HEK293T (cell line): ENCODE results near the gene TMCO4.
"Not testable (repeated sequence)": the region's sequence is repeated elsewhere in the genome, so short reads cannot be mapped to it uniquely, and the experiment has no call there.

Source experiments
- CTCF ChIA-PET: fragments of 350-600 bp; formaldehyde crosslinking; extraction: SDS; loops from one replicate; lab custom pipeline; 2021; ENCODE audit warnings: antibody characterized with exemption, inconsistent platforms; lab: Yijun Ruan, JAX
- POLR2A ChIA-PET: fragments of 350-600 bp; formaldehyde crosslinking; extraction: SDS; loops from one replicate; lab custom pipeline; 2020; ENCODE audit warnings: antibody characterized with exemption, inconsistent platforms; lab: Yijun Ruan, JAX
- DNase-seq: peaks from one replicate; pipeline ENCODE4 v3.0.0; 2012; ENCODE audit warnings: mixed read lengths; ENCODE audit errors: extremely low spot score
- ARNT ChIP-seq: fragments of 450-650 bp; IDR thresholded peaks from 2 replicates; pipeline ENCODE4 v1.6.1; 2017; ENCODE audit warnings: mild to moderate bottlenecking
- BHLHE40 ChIP-seq: fragments of 450-650 bp; IDR thresholded peaks from 2 replicates; pipeline ENCODE4 v1.6.1; 2016; ENCODE audit warnings: mild to moderate bottlenecking, moderate library complexity, borderline replicate concordance
- CTBP1 ChIP-seq: fragments of 450-650 bp; IDR thresholded peaks from 2 replicates; pipeline ENCODE4 v1.6.1; 2016; ENCODE audit warnings: borderline replicate concordance
- ELF4 ChIP-seq: fragments of 450-650 bp; IDR thresholded peaks from 2 replicates; pipeline ENCODE4 v1.6.1; 2017; ENCODE audit warnings: antibody characterized with exemption
- FOXA1 ChIP-seq: fragments of 450-650 bp; IDR thresholded peaks from 2 replicates; pipeline ENCODE4 v1.6.1; 2016; ENCODE audit warnings: mild to moderate bottlenecking
- FOXK2 ChIP-seq: fragments of 450-650 bp; IDR thresholded peaks from 2 replicates; pipeline ENCODE4 v1.6.1; 2016; ENCODE audit warnings: mild to moderate bottlenecking
- FOXM1 ChIP-seq: fragments of 450-650 bp; IDR thresholded peaks from 2 replicates; pipeline ENCODE4 v1.6.1; 2017; ENCODE audit warnings: mild to moderate bottlenecking, borderline replicate concordance
- HDGF ChIP-seq: fragments of 450-650 bp; IDR thresholded peaks from 2 replicates; pipeline ENCODE4 v1.6.1; 2017; ENCODE audit warnings: antibody characterized with exemption, borderline replicate concordance
- L3MBTL2 ChIP-seq: fragments of 450-650 bp; conservative IDR thresholded peaks from 2 replicates; pipeline ENCODE4 v1.6.1; 2016; ENCODE audit warnings: mild to moderate bottlenecking
- LEF1 ChIP-seq: fragments of 450-650 bp; IDR thresholded peaks from 2 replicates; pipeline ENCODE4 v1.6.1; 2017; ENCODE audit warnings: mild to moderate bottlenecking, borderline replicate concordance
- NFRKB ChIP-seq: fragments of 450-650 bp; IDR thresholded peaks from 2 replicates; pipeline ENCODE4 v1.6.1; 2016; ENCODE audit warnings: mild to moderate bottlenecking, moderate library complexity
- SP1 ChIP-seq: fragments of 450-650 bp; IDR thresholded peaks from 2 replicates; pipeline ENCODE4 v1.6.1; 2017
- SUZ12 ChIP-seq: fragments of 450-650 bp; IDR thresholded peaks from 2 replicates; pipeline ENCODE4 v1.6.1; 2016; ENCODE audit warnings: mild to moderate bottlenecking
- TARDBP ChIP-seq: fragments of 450-650 bp; IDR thresholded peaks from 2 replicates; pipeline ENCODE4 v1.6.1; 2016
- ZNF384 ChIP-seq: fragments of 450-650 bp; IDR thresholded peaks from 2 replicates; pipeline ENCODE4 v1.6.1; 2016
- TF ChIP-seq, protein P1 (sequence below): fragments of 450-650 bp; IDR thresholded peaks from 2 replicates; pipeline ENCODE4 v1.6.1; 2016

TMCO4 gene

DNA sequence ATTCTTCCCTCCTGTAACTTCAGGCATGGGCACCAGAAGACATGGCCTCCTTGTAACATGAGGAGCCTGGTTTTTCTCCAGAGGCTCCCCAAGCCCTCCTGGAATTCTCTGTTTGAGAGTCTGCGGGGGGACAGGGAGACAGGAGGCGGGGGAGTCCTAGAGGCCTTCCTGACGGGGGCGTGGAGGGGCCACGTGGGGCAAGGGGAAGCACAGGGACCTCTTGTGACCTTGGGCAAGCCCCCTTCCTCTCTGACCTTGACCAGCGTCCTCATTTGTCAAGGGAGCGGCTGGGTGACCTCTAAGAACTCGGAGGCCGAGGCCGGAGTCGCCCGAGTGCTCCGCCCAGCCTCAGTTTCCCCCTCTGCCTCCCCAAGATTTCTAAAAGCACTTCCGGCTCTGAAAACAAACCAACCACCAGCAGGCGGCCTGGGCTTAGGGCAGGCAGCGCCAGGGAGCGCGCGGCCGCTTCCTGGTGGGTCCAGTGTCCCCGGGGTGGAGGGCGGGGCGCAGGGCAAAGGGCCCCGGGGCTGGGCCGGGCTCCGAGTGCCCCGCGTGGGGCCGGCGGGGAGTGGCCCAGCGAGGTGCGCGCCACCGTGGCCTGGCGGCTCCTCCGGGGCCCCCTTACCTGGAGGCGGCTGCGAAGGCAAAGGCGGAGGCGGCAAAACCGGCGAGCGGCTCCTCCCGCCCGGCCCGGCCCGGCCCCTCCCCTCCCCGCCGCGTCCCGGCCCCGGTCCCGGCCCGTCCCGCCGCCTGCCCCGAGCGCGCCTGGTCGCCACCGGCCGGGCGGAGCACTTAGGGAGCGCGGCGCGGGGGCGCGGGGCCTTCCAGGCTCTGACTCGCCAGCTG, at the start of gene TMCO4:
Gene TMCO4, minus strand, starts transcription at position 687 of the 846 bp plus-strand sequence. CDS start 19,158 bp downstream, outside the sequence.
- TF ChIP-seq SUZ12 (no peak), NFRKB (no peak), FOXM1 (no peak), LEF1 (no peak), HDGF (no peak), ELF4 (no peak), BHLHE40 (no peak), FOXK2 (no peak), CTBP1 (no peak), ZNF384 (no peak), SP1 (no peak), FOXA1 (no peak), ARNT (no peak), L3MBTL2 (no peak), TARDBP (no peak)
- TF ChIP-seq, protein P1, sequence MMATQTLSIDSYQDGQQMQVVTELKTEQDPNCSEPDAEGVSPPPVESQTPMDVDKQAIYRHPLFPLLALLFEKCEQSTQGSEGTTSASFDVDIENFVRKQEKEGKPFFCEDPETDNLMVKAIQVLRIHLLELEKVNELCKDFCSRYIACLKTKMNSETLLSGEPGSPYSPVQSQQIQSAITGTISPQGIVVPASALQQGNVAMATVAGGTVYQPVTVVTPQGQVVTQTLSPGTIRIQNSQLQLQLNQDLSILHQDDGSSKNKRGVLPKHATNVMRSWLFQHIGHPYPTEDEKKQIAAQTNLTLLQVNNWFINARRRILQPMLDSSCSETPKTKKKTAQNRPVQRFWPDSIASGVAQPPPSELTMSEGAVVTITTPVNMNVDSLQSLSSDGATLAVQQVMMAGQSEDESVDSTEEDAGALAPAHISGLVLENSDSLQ, result no peak
- DNase-seq, result peak; percentile 58
- POLR2A ChIA-PET, result no interaction called here
- CTCF ChIA-PET, result no interaction called here

DNA sequence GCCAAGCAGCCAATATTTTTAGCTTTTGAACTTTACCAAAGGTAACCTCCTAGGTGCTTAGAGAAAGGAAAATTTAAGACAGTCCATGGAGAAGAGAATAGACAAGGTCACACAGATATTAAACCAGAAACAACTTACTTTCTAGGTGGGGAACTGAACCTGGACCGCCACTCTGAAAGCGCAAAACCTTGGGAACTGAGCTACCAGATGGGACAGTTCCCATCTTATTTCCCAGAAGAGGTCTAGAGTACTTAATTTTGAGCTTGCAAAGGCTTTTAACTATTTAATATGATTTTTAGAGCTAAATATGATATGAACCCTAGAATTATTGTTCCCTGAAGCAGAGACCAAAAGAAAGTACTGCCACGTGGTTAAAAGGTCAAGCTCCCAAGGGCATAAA, 49.6 kb upstream of the TMCO4 start:
- ChIA-PET POLR2A (interaction anchor here (0.8 kb wide), 1 partner anchor 33 kb away, joined by 3 read pairs; the partner anchor contains the start of gene OTUD3), CTCF (interaction anchor here (0.6 kb wide), 1 partner anchor 458 kb away, joined by 3 read pairs; no protein-coding TSS in a partner anchor)
- DNase-seq, result not testable (repeated sequence)

DNA sequence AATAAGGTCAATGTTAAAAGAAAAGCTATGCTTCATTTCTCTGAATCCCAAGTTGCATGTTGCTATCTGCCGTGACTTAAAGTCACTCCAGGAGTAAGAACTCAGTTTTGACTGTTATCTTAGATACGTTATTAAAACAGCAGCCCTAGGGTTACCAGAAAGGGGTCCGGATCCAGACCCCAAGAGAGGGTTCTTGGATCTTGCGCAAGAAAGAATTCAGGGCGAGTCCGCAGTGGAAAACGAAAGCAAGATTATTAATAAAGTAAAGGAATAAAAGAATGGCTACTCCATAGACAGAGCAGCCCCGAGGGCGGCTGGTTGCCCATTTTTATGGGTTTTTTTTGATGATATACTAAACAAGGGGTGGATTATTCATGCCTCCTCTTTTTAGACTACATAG, 47.6 kb upstream of the TMCO4 start:
- POLR2A ChIA-PET, CTCF ChIA-PET: not testable (repeated sequence)

DNA sequence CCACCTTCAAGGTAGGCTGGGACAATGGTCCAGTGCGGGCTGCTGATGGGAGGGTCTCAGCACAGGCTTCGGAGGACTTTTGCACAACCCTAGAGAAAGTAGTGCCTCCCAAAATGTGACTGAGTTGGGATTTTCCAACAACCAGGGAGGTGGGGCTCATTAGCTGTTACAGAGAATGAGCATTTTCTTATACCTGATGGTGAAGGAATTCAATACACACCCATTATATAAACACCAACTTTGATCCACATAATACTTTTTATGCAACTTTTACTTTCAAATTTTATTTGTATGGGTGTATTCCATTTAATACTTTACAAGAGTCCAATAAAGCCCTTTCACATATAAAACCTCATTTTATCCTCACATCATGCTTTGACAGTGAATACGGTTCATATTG, 46.6 kb upstream of the TMCO4 start:
- DNase-seq, result no peak
- CTCF ChIA-PET, result no interaction called here
- POLR2A ChIA-PET, result no interaction called here
- TF ChIP-seq, protein P1, result no peak
- TF ChIP-seq TARDBP (no peak), BHLHE40 (no peak), LEF1 (no peak), CTBP1 (no peak), ARNT (no peak), SP1 (no peak), L3MBTL2 (no peak), NFRKB (no peak), FOXM1 (no peak), ELF4 (no peak), FOXK2 (no peak), FOXA1 (no peak), SUZ12 (no peak), HDGF (no peak), ZNF384 (no peak)

More for the DNA sequence above, 47.6 kb upstream of the TMCO4 start:
- DNase-seq, result not testable (repeated sequence)

DNA sequence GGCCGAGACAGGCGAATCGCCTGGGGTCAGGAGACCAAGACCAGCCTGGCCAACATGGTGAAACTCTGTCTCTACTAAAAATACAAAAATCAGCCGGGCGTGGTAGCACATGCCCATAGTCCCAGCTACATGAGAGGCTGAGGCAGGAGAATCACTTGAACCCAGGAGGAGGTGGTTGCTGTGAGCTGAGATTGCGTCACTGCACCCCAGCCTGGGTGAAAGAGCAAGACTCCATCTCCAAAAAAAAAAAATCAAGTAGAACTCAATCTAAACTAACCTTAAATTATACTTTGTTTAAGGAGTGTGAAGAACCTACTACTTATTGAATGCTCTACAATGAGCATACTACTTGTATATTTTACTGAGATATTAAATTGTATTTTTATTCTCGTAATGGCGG, 45.8 kb upstream of the TMCO4 start:
- ChIA-PET POLR2A (no interaction called here), CTCF (no interaction called here)
- TF ChIP-seq FOXA1 (no peak), ZNF384 (no peak), TARDBP (no peak)
- TF ChIP-seq, protein P1, result no peak
- no peak for DNase-seq

DNA sequence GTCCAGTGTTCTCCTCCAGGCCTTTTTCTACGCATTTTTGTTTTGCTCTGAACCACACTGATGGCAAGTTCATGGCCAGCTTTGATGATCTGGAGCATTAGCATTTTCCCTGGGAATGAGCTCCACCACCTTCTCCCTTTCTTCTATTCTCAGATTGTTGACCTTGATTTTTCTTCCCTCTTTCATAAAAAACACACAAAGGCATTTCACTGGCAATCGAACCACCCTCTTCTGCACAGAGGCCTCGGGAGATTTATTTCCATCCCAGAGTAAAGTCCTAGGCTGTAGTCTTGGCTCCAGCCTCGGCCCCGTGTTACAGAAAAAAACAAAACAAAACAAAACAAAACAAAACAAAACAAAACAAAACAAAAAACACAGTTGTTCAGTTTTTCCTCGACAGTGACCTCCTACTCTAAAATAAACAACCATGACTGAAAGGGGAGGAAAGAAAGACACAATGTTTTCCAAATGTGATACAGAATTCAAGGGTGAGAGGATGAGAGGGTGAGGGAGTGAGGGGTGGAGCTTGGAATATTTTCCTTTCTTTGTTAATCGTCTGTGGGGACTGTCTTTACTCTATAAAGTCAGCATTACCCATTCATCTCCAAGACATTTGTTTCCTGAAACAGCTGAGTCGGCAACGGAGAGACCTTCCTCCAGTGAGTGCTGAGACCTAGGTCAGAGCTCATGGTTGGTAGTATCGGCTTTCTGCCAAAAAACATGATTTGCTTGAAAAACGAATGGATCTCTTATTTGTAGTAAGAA, 45.2 kb upstream of the TMCO4 start:
- CTCF ChIA-PET, result no interaction called here
- no peak for DNase-seq
- POLR2A ChIA-PET, result no interaction called here
- TF ChIP-seq SUZ12 (no peak), BHLHE40 (no peak), L3MBTL2 (no peak), ARNT (no peak), NFRKB (no peak), ZNF384 (no peak), TARDBP (no peak), CTBP1 (no peak), ELF4 (no peak), FOXM1 (no peak), LEF1 (no peak)
